ENCODE results near the gene NDE1. TPM values are rescaled to one million over a fixed set of nuclear protein-coding genes. Genes with fewer than 3 reads are reported as not detected.

NDE1 gene
- total and polyA plus RNA-seq, 4 donors: 2.5 to 17.3 (median 4.4) TPM

- no peaks in the 10 kb centered on the region for H3K36me3 ChIP-seq (ENCODE audit: control insufficient read depth in 4 of 4, insufficient read depth in 3 of 4, low read depth in 1 of 4, low read length in 3 of 4)
- 87% methylated on average over 4 of the region's 4 CpGs for WGBS
- no peaks in the 10 kb centered on the region for H3K27me3 ChIP-seq (ENCODE audit: control insufficient read depth in 4 of 4, insufficient read depth in 4 of 4, low read length in 3 of 4)
- no peak overlapping the region for H3K9ac ChIP-seq (ENCODE audit: low read depth in 1 of 2, low read length in 2 of 2)
- no peak for DNase-seq (ENCODE audit: low spot score)
- no peaks in the 10 kb centered on the region for H3K4me1 ChIP-seq (ENCODE audit: control insufficient read depth in 4 of 4, insufficient read depth in 4 of 4, low read length in 3 of 4)
- no peaks in the 10 kb centered on the region for H3K9me3 ChIP-seq (ENCODE audit: control insufficient read depth in 4 of 4, low read length in 3 of 4)
- H3K4me3 ChIP-seq (ENCODE audit: low read depth in 1 of 3, low read length in 3 of 3): no peak overlapping the region
- H3K27ac ChIP-seq (ENCODE audit: low read depth in 1 of 2, low read length in 2 of 2): no peak overlapping the region
- TF ChIP-seq HNF4A (conservative IDR thresholded peaks at IDR 0.05) (no peak), FOXA1 (IDR thresholded peaks at IDR 0.05) (no peak)
These were observed 109.0 kb downstream of the NDE1 start for GRCh38 chr16:15759070-15759469.

DNA sequence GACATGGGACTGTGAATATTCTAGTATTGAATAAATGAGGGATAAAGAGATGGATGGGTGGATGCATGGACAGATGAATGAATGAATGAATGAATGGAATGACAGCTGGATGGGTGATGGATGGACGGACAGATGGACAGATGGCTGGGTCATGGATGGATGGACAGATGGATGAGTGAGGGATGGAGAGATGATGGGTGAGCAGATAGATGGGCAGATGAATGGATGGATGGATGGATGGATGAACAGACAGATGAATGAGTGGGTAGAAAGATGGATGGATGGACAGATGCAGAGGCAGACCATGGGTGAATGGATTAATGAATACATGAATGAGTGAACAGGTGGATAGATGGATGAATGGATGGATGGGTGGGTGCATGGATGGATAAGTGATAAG, 110.1 kb downstream of the NDE1 start:
- Histone ChIP-seq H3K36me3 (ENCODE audit: control insufficient read depth in 4 of 4, insufficient read depth in 3 of 4, low read depth in 1 of 4, low read length in 3 of 4) (no peaks in the 10 kb centered on the region), H3K4me1 (ENCODE audit: control insufficient read depth in 4 of 4, insufficient read depth in 4 of 4, low read length in 3 of 4) (no peaks in the 10 kb centered on the region), H3K27me3 (ENCODE audit: control insufficient read depth in 4 of 4, insufficient read depth in 4 of 4, low read length in 3 of 4) (no peaks in the 10 kb centered on the region), H3K4me3 (ENCODE audit: low read depth in 1 of 3, low read length in 3 of 3) (no peak overlapping the region), H3K27ac (ENCODE audit: low read depth in 1 of 2, low read length in 2 of 2) (no peak overlapping the region), H3K9ac (ENCODE audit: low read depth in 1 of 2, low read length in 2 of 2) (no peak overlapping the region), H3K9me3 (ENCODE audit: control insufficient read depth in 4 of 4, low read length in 3 of 4) (no peaks in the 10 kb centered on the region)
- TF ChIP-seq REST (IDR thresholded peaks at IDR 0.05) (no peak), TAF1 (conservative IDR thresholded peaks at IDR 0.05) (no peak), JUND (IDR thresholded peaks at IDR 0.05) (no peak), SP1 (IDR thresholded peaks at IDR 0.05) (no peak), RAD21 (IDR thresholded peaks at IDR 0.05) (no peak), ATF3 (IDR thresholded peaks at IDR 0.05) (no peak), YY1 (IDR thresholded peaks at IDR 0.05) (no peak), ZBTB33 (IDR thresholded peaks at IDR 0.05) (no peak), CTCF (IDR thresholded peaks at IDR 0.05; ENCODE audit: low read depth, low read length, missing input control) (no peak), EGR1 (IDR thresholded peaks at IDR 0.05; ENCODE audit: low read depth in 2 of 2) (no peak), NR2F2 (IDR thresholded peaks at IDR 0.05) (no peak), HNF4G (IDR thresholded peaks at IDR 0.05) (no peak), HNF4A (conservative IDR thresholded peaks at IDR 0.05) (no peak), GABPA (IDR thresholded peaks at IDR 0.05 in 1 of 2, conservative IDR thresholded peaks at IDR 0.05 in 1 of 2) (no peak), FOXA2 (IDR thresholded peaks at IDR 0.05) (no peak), RXRA (IDR thresholded peaks at IDR 0.05) (no peak)
- WGBS: 69% methylated on average over 1 of the region's 1 CpG
- DNase-seq (ENCODE audit: low spot score): no peak

All from liver (tissue), 9 donors.